ENCODE measurements around the gene TMEM107. TPM values are rescaled to one million over a fixed set of nuclear protein-coding genes. Genes with fewer than 3 reads are reported as not detected.

TMEM107 gene
- total RNA-seq, 1 donor from 2014 or later, result 14.7 TPM

GRCh38 chr17:8162997-8163977 is 12.9 kb downstream of the TMEM107 start:
- peaks cover 3% of the 10 kb centered on the region for H3K36me3 ChIP-seq (ENCODE audit: control insufficient read depth, insufficient read depth, low read length)
- no peak for DNase-seq (ENCODE audit: low read depth)
- H3K27me3 ChIP-seq (ENCODE audit: control insufficient read depth, insufficient read depth, low read length), result no peaks in the 10 kb centered on the region
- peak overlapping the region; percentile 98 for H3K4me3 ChIP-seq (ENCODE audit: low read depth, low read length)
- TF ChIP-seq, protein P1, sequence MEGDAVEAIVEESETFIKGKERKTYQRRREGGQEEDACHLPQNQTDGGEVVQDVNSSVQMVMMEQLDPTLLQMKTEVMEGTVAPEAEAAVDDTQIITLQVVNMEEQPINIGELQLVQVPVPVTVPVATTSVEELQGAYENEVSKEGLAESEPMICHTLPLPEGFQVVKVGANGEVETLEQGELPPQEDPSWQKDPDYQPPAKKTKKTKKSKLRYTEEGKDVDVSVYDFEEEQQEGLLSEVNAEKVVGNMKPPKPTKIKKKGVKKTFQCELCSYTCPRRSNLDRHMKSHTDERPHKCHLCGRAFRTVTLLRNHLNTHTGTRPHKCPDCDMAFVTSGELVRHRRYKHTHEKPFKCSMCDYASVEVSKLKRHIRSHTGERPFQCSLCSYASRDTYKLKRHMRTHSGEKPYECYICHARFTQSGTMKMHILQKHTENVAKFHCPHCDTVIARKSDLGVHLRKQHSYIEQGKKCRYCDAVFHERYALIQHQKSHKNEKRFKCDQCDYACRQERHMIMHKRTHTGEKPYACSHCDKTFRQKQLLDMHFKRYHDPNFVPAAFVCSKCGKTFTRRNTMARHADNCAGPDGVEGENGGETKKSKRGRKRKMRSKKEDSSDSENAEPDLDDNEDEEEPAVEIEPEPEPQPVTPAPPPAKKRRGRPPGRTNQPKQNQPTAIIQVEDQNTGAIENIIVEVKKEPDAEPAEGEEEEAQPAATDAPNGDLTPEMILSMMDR (IDR thresholded peaks at IDR 0.05; ENCODE audit: insufficient read depth, low read length, poor library complexity, severe bottlenecking), result no peak

GRCh38 chr17:8162233-8162996 is 13.8 kb downstream of the TMEM107 start, which contains the start of gene VAMP2:
VAMP2 (minus strand) TSS chr17:8162948; CDS start chr17:8162879, 69 bp downstream.
- peaks cover 3% of the 10 kb centered on the region for H3K36me3 ChIP-seq (ENCODE audit: control insufficient read depth, insufficient read depth, low read length)
- DNase-seq (ENCODE audit: low read depth), result no peak
- H3K27me3 ChIP-seq (ENCODE audit: control insufficient read depth, insufficient read depth, low read length), result no peaks in the 10 kb centered on the region
- H3K4me3 ChIP-seq (ENCODE audit: low read depth, low read length), result peak within 1 kb of the TSS; percentile 98
- TF ChIP-seq, protein P1 (IDR thresholded peaks at IDR 0.05; ENCODE audit: insufficient read depth, low read length, poor library complexity, severe bottlenecking), result no peak

DNA sequence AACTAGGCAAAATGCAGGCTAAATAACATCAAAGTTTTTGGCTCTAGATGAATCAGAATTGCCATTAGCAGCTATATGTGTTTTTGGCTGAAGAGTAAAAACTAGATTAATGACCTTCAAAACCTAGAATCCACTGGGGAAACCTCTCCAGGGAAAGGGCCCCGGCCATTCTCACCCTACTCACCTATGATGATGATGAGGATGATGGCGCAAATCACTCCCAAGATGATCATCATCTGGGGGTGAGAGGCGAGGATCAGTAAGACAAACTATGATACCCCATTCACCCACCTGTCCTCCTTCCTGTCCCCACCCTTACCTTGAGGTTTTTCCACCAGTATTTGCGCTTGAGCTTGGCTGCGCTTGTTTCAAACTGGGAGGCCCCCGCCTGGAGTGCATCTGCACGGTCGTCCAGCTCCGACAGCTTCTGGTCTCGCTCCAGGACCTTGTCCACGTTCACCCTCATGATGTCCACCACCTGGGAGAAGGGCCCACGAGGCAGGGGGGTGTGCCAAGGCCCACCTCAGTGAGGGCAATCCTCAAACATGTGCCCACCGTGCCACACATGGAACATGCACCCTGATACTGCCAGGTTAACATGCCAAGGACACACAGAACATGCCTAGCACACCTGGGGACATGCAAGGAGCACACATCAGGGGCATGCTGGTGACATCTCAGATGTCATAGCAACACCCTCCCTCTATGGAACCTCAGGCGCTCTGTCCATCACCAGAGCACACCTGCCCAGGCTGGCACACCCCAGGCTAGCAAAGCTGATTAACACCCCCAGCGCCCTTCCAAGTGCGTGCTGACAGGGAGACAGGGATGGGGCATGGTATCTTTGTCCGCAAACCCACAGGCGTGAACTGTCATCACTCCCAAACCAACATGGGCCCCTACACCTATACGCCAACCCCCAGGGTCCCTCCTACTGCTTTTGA is 14.6 kb downstream of the TMEM107 start:
- no peaks in the 10 kb centered on the region for H3K27me3 ChIP-seq (ENCODE audit: control insufficient read depth, insufficient read depth, low read length)
- TF ChIP-seq, protein P1 (IDR thresholded peaks at IDR 0.05; ENCODE audit: insufficient read depth, low read length, poor library complexity, severe bottlenecking), result no peak
- H3K4me3 ChIP-seq (ENCODE audit: low read depth, low read length), result peak overlapping the region; percentile 98
- H3K36me3 ChIP-seq (ENCODE audit: control insufficient read depth, insufficient read depth, low read length), result peaks cover 3% of the 10 kb centered on the region
- DNase-seq (ENCODE audit: low read depth), result no peak

- no peaks in the 10 kb centered on the region for H3K27me3 ChIP-seq (ENCODE audit: control insufficient read depth, insufficient read depth, low read length)
- H3K4me3 ChIP-seq (ENCODE audit: low read depth, low read length), result no peak overlapping the region
- no peak for DNase-seq (ENCODE audit: low read depth)
- H3K36me3 ChIP-seq (ENCODE audit: control insufficient read depth, insufficient read depth, low read length), result peaks cover 3% of the 10 kb centered on the region
- TF ChIP-seq, protein P1 (IDR thresholded peaks at IDR 0.05; ENCODE audit: insufficient read depth, low read length, poor library complexity, severe bottlenecking), result no peak
Measured at GRCh38 chr17:8160741-8161221, 15.4 kb downstream of the TMEM107 start.

GRCh38 chr17:8160224-8160577 is 16.0 kb downstream of the TMEM107 start:
- no peak for DNase-seq (ENCODE audit: low read depth)
- TF ChIP-seq, protein P1 (IDR thresholded peaks at IDR 0.05; ENCODE audit: insufficient read depth, low read length, poor library complexity, severe bottlenecking), result no peak
- no peaks in the 10 kb centered on the region for H3K27me3 ChIP-seq (ENCODE audit: control insufficient read depth, insufficient read depth, low read length)
- H3K4me3 ChIP-seq (ENCODE audit: low read depth, low read length), result no peak overlapping the region
- H3K36me3 ChIP-seq (ENCODE audit: control insufficient read depth, insufficient read depth, low read length), result peaks cover 3% of the 10 kb centered on the region

All from kidney epithelial cell (primary cell).